WTC11 (cell line): ENCODE results near the gene SARM1. TPM values are rescaled to one million over a fixed set of nuclear protein-coding genes. Genes with fewer than 3 reads are reported as not detected.
"Not testable (repeated sequence)": the region's sequence is repeated elsewhere in the genome, so short reads cannot be mapped to it uniquely, and the experiment has no call there.

Experiments used
- ATAC-seq: fragments of 200-7000 bp; cut with Tn5 transposase; 2 replicates; pipeline ENCODE4 v1.10.0; 2021; ENCODE audit warnings: mild to moderate bottlenecking, moderate library complexity
- CTCF ChIA-PET: fragments of 300-600 bp; sonication (Branson Sonifier 250); formaldehyde crosslinking; loops from one replicate; lab custom pipeline; 2021; ENCODE audit warnings: antibody characterized with exemption; lab: Charles Lee
- POLR2A ChIA-PET: fragments of 350-600 bp; sonication (Branson Sonifier 250); formaldehyde crosslinking; loops from one replicate; lab custom pipeline; 2021; ENCODE audit warnings: antibody characterized with exemption; lab: Charles Lee
- DNase-seq: peaks from one replicate; pipeline ENCODE4 v3.0.0; 2021; ENCODE audit warnings: low spot score
- H3K27ac Mint-ChIP-seq: 2 replicates; pipeline ENCODE4 v1.8.0; 2021; ENCODE audit warnings: mixed read lengths
- H3K27me3 Mint-ChIP-seq: 2 replicates; pipeline ENCODE4 v1.8.0; 2021; ENCODE audit warnings: low read depth, mild to moderate bottlenecking, moderate library complexity, mixed read lengths
- H3K36me3 Mint-ChIP-seq: 2 replicates; pipeline ENCODE4 v1.8.0; 2021; ENCODE audit warnings: mixed read lengths
- H3K4me1 Mint-ChIP-seq: 2 replicates; pipeline ENCODE4 v1.8.0; 2022; ENCODE audit warnings: mixed read lengths
- H3K4me3 Mint-ChIP-seq: 2 replicates; pipeline ENCODE4 v1.8.0; 2021; ENCODE audit warnings: mild to moderate bottlenecking, moderate library complexity, mixed read lengths
- H3K9me3 Mint-ChIP-seq: 2 replicates; pipeline ENCODE4 v1.8.0; 2021; ENCODE audit warnings: mixed read lengths
- ATF6 ChIP-seq: sonication (generic); formaldehyde crosslinking; IDR thresholded peaks from 2 replicates; pipeline ENCODE4 v1.8.1; 2023; ENCODE audit warnings: mild to moderate bottlenecking, missing genetic modification reagents
- CREB1 ChIP-seq: sonication (generic); formaldehyde crosslinking; IDR thresholded peaks from 2 replicates; pipeline ENCODE4 v1.8.0; 2023; ENCODE audit warnings: mild to moderate bottlenecking, missing genetic modification reagents
- CTCF ChIP-seq: fragments of 200-600 bp; IDR thresholded peaks from 2 replicates; pipeline ENCODE4 v1.8.0; 2022; ENCODE audit warnings: antibody characterized with exemption
- E2F5 ChIP-seq: sonication (generic); formaldehyde crosslinking; IDR thresholded peaks from 2 replicates; pipeline ENCODE4 v1.8.1; 2022; ENCODE audit warnings: mild to moderate bottlenecking, moderate library complexity, missing genetic modification reagents
- FOXJ3 ChIP-seq: sonication (generic); formaldehyde crosslinking; IDR thresholded peaks from 2 replicates; pipeline ENCODE4 v1.9.0; 2021; ENCODE audit warnings: missing genetic modification reagents, mild to moderate bottlenecking, borderline replicate concordance
- JAZF1 ChIP-seq: fragments of 250-450 bp; sonication (Bioruptor Pico); IDR thresholded peaks from 2 replicates; pipeline ENCODE4 v1.9.0; 2021; ENCODE audit warnings: moderate library complexity, mild to moderate bottlenecking, inconsistent platforms
- MYBL2 ChIP-seq: sonication (generic); formaldehyde crosslinking; IDR thresholded peaks from 2 replicates; pipeline ENCODE4 v1.8.1; 2023; ENCODE audit warnings: mild to moderate bottlenecking, moderate library complexity, missing genetic modification reagents
- RELA ChIP-seq: sonication (generic); formaldehyde crosslinking; IDR thresholded peaks from 2 replicates; pipeline ENCODE4 v1.8.1; 2022; ENCODE audit warnings: missing genetic modification reagents, mild to moderate bottlenecking, borderline replicate concordance
- SMAD3 ChIP-seq: sonication (generic); formaldehyde crosslinking; IDR thresholded peaks from 2 replicates; pipeline ENCODE4 v1.8.0; 2022; ENCODE audit warnings: missing genetic modification reagents, mild to moderate bottlenecking, borderline replicate concordance
- SMAD4 ChIP-seq: sonication (generic); formaldehyde crosslinking; IDR thresholded peaks from 2 replicates; pipeline ENCODE4 v1.8.0; 2022; ENCODE audit warnings: mild to moderate bottlenecking, missing genetic modification reagents
- STAT6 ChIP-seq: sonication (generic); formaldehyde crosslinking; conservative IDR thresholded peaks from 2 replicates; pipeline ENCODE4 v1.8.1; 2023; ENCODE audit warnings: mild to moderate bottlenecking, low read depth, missing genetic modification reagents, moderate library complexity
- TEAD1 ChIP-seq: sonication (generic); formaldehyde crosslinking; IDR thresholded peaks from 2 replicates; pipeline ENCODE4 v1.8.0; 2022; ENCODE audit warnings: mild to moderate bottlenecking, missing genetic modification reagents
- TP53 ChIP-seq: sonication (generic); formaldehyde crosslinking; IDR thresholded peaks from 2 replicates; pipeline ENCODE4 v1.8.1; 2023; ENCODE audit warnings: mild to moderate bottlenecking, missing genetic modification reagents
- USF2 ChIP-seq: sonication (generic); formaldehyde crosslinking; IDR thresholded peaks from 2 replicates; pipeline ENCODE4 v1.8.1; 2023; ENCODE audit warnings: mild to moderate bottlenecking, missing genetic modification reagents, moderate library complexity
- ZBTB43 ChIP-seq: sonication (generic); formaldehyde crosslinking; IDR thresholded peaks from 2 replicates; pipeline ENCODE4 v1.8.1; 2023; ENCODE audit warnings: mild to moderate bottlenecking, missing genetic modification reagents
- ZNF138 ChIP-seq: sonication (generic); formaldehyde crosslinking; conservative IDR thresholded peaks from 2 replicates; pipeline ENCODE4 v1.8.1; 2022; ENCODE audit warnings: mild to moderate bottlenecking, moderate library complexity, missing genetic modification reagents
- ZNF396 ChIP-seq: fragments of 250-450 bp; sonication (Bioruptor Pico); IDR thresholded peaks from 2 replicates; pipeline ENCODE4 v1.8.0; 2021; ENCODE audit warnings: mild to moderate bottlenecking, moderate library complexity, borderline replicate concordance
- ZNF425 ChIP-seq: fragments of 250-450 bp; sonication (Bioruptor Pico); conservative IDR thresholded peaks from 2 replicates; pipeline ENCODE4 v1.9.0; 2021; ENCODE audit warnings: mild to moderate bottlenecking
- ZSCAN18 ChIP-seq: fragments of 250-450 bp; sonication (Bioruptor Pico); IDR thresholded peaks from 2 replicates; pipeline ENCODE4 v2.1.2; 2022; ENCODE audit warnings: mild to moderate bottlenecking, moderate library complexity
- total RNA-seq: library from RNA; stranded (reverse); gene quantifications from 3 replicates; pipeline ENCODE4 v1.2.3, GENCODE V29; 2021

Gene SARM1
- total RNA-seq, 1 experiment from 2014 or later: 3.8 TPM

GRCh38 chr17:28427371-28427770 is 55.9 kb downstream of the SARM1 start:
- DNase-seq (no peak), ATAC-seq (no peak)
- Mint-ChIP-seq H3K4me3 (no peak overlapping the region), H3K9me3 (no peaks in the 10 kb centered on the region), H3K27me3 (peaks cover 3% of the 10 kb centered on the region; the same call in 1 of the 2 replicates), H3K36me3 (no peaks in the 10 kb centered on the region), H3K4me1 (no peaks in the 10 kb centered on the region), H3K27ac (no peak overlapping the region)
- TF ChIP-seq CTCF: no peak
- TF ChIP-seq CREB1 (CRISPR knock-in tag): no peak
- TF ChIP-seq ZSCAN18 (CRISPR knock-in tag): no peak
- no peak for TF ChIP-seq JAZF1 (CRISPR knock-in tag)
- TF ChIP-seq TP53 (CRISPR knock-in tag): no peak
- no peak for TF ChIP-seq ZBTB43 (CRISPR knock-in tag)
- TF ChIP-seq SMAD3 (CRISPR knock-in tag): no peak
- no peak for TF ChIP-seq ATF6
- no peak for TF ChIP-seq MYBL2 (CRISPR knock-in tag)
- no peak for TF ChIP-seq ZNF396 (CRISPR knock-in tag)
- no peak for TF ChIP-seq ZNF425 (CRISPR knock-in tag)
- TF ChIP-seq TEAD1 (CRISPR knock-in tag): no peak
- TF ChIP-seq E2F5 (CRISPR knock-in tag): no peak
- TF ChIP-seq RELA (CRISPR knock-in tag): no peak
- TF ChIP-seq FOXJ3: no peak
- no peak for TF ChIP-seq STAT6 (CRISPR knock-in tag)
- TF ChIP-seq ZNF138: no peak
- TF ChIP-seq SMAD4: no peak
- no peak for TF ChIP-seq USF2 (CRISPR knock-in tag)
- CTCF ChIA-PET: interaction anchor here (0.6 to 4.4 kb wide), 2 partner anchors 10 to 74 kb away, joined by 5 to 40 read pairs; no protein-coding TSS in a partner anchor
- POLR2A ChIA-PET: no interaction called here

- H3K27ac Mint-ChIP-seq, H3K4me3 Mint-ChIP-seq, H3K9me3 Mint-ChIP-seq, H3K36me3 Mint-ChIP-seq, POLR2A ChIA-PET, H3K27me3 Mint-ChIP-seq, ATAC-seq, DNase-seq, H3K4me1 Mint-ChIP-seq: not testable (repeated sequence)
- CTCF ChIA-PET: interaction anchor here (4.4 kb wide), 1 partner anchor 11 kb away, joined by 40 read pairs; no protein-coding TSS in a partner anchor
These were observed 56.5 kb downstream of the SARM1 start for GRCh38 chr17:28427982-28428381.
